Right lung (tissue), 10 donors: ENCODE data around the gene MAGEA9B. TPM values are rescaled to one million over a fixed set of nuclear protein-coding genes. Genes with fewer than 3 reads are reported as not detected.
"Not testable (repeated sequence)": the region's sequence is repeated elsewhere in the genome, so short reads cannot be mapped to it uniquely, and the experiment has no call there.

Experiments used
- DNase-seq, 2 donors: peaks; one replicate each; pipeline ENCODE4 v3.0.0-alpha.2; 2013
- long read RNA-seq, 8 donors: transcript quantifications; one replicate each; lab custom pipeline, GENCODE V29; 2026
- polyA plus RNA-seq, 5 donors: library from polyadenylated mRNA; unstranded; fragments of 120-200 nt; gene quantifications; one replicate each; pipeline versions ENCODE4 v1.2.1 to v1.2.3, GENCODE V29; 2013; ENCODE audit warnings: inconsistent platforms in 1 of 5, low replicate concordance in 1 of 5; ENCODE audit not compliant: insufficient read length in 5 of 5, insufficient read depth in 1 of 5

MAGEA9B gene
- polyA plus RNA-seq: not detected
- long read RNA-seq, donor 1: 0 reads
- long read RNA-seq, donor 2: 0 reads
- long read RNA-seq, donor 3: 0 reads
- long read RNA-seq, donor 4: 0 reads
- long read RNA-seq, donor 5: 0 reads
- long read RNA-seq, donor 6: 0 reads
- long read RNA-seq, donor 7: 0 reads
- long read RNA-seq, donor 8: 0 reads

- not testable (repeated sequence) for DNase-seq
These were observed at the start of gene MAGEA9B for GRCh38 chrX:149587359-149587758. Gene MAGEA9B (minus strand): TSS chrX:149587459. CDS start chrX:149583179, 4,280 bp downstream.

- DNase-seq: no peak
These were observed 46.3 kb upstream of the MAGEA9B start for GRCh38 chrX:149633511-149633910.

- peak; percentile 37 to 39 for DNase-seq
These were observed 44.2 kb upstream of the MAGEA9B start, which contains the start of gene TMEM185A for GRCh38 chrX:149631234-149632165. Gene TMEM185A (minus strand): TSS chrX:149631792. CDS start chrX:149631580, 212 bp downstream.

- peak in 1 of 2 donors; percentile 10 for DNase-seq
These were observed 43.5 kb upstream of the MAGEA9B start for GRCh38 chrX:149630681-149631233.

GRCh38 chrX:149629730-149630387 lies 42.6 kb upstream of the MAGEA9B start:
- no peak for DNase-seq

GRCh38 chrX:149628768-149629167 lies 41.5 kb upstream of the MAGEA9B start:
- no peak for DNase-seq

- no peak for DNase-seq
These were observed 41.0 kb upstream of the MAGEA9B start for GRCh38 chrX:149628280-149628679.

- not testable (repeated sequence) for DNase-seq
These were observed 39.6 kb upstream of the MAGEA9B start for GRCh38 chrX:149626829-149627228.

GRCh38 chrX:149619662-149620061 lies 32.4 kb upstream of the MAGEA9B start:
- not testable (repeated sequence) for DNase-seq

- DNase-seq: no peak
These were observed 31.6 kb upstream of the MAGEA9B start for GRCh38 chrX:149618871-149619270.

GRCh38 chrX:149611623-149612175 lies 24.4 kb upstream of the MAGEA9B start:
- DNase-seq: no peak

- no peak for DNase-seq
These were observed 23.3 kb upstream of the MAGEA9B start for GRCh38 chrX:149610511-149610910.

GRCh38 chrX:149607699-149608098 lies 20.4 kb upstream of the MAGEA9B start:
- no peak for DNase-seq

GRCh38 chrX:149605248-149605885 lies 18.1 kb upstream of the MAGEA9B start:
- DNase-seq: not testable (repeated sequence)

GRCh38 chrX:149598603-149599002 lies 11.3 kb upstream of the MAGEA9B start:
- not testable (repeated sequence) for DNase-seq

GRCh38 chrX:149595943-149596342 lies 8.7 kb upstream of the MAGEA9B start:
- not testable (repeated sequence) for DNase-seq

- DNase-seq: not testable (repeated sequence)
These were observed 8.0 kb upstream of the MAGEA9B start, which contains the start of gene HSFX2 for GRCh38 chrX:149595214-149595613. Gene HSFX2 (minus strand): TSS chrX:149595314. CDS start chrX:149594700, 614 bp downstream.

- not testable (repeated sequence) for DNase-seq
These were observed 3.7 kb upstream of the MAGEA9B start for GRCh38 chrX:149590993-149591392.

GRCh38 chrX:149585631-149586030 lies 1.6 kb downstream of the MAGEA9B start:
- not testable (repeated sequence) for DNase-seq

GRCh38 chrX:149573456-149573855 lies 13.8 kb downstream of the MAGEA9B start:
- not testable (repeated sequence) for DNase-seq

GRCh38 chrX:149572743-149573142 lies 14.5 kb downstream of the MAGEA9B start:
- DNase-seq: no peak
